ENCODE measurements around the gene FBXO44. TPM values are rescaled to one million over a fixed set of nuclear protein-coding genes. Genes with fewer than 3 reads are reported as not detected.

Gene FBXO44
- polyA plus RNA-seq, 3 donors = 1.5 to 17.8 (median 2.0) TPM

GRCh38 chr1:11682799-11683198 lies 28.1 kb downstream of the FBXO44 start:
- Histone ChIP-seq H3K4me2 (replicated peaks; ENCODE audit: extremely low read depth, low read length, poor library complexity, severe bottlenecking) (no peak overlapping the region), H4K20me1 (ENCODE audit: insufficient read depth, low read length) (no peaks in the 10 kb centered on the region), H3K9me3 (replicated peaks in 1 of 2; ENCODE audit: control insufficient read depth in 1 of 2, insufficient read depth in 1 of 2, low read length in 2 of 2) (no peaks in the 10 kb centered on the region), H3K27me3 (ENCODE audit: control insufficient read depth in 2 of 2, insufficient read depth in 2 of 2, low read length in 2 of 2) (peaks cover 0 to 8% of the 10 kb centered on the region in 2 donors), H2AFZ (ENCODE audit: insufficient read depth, low read depth, low read length, poor library complexity, severe bottlenecking) (no peak overlapping the region), H3K36me3 (replicated peaks in 1 of 2; ENCODE audit: control insufficient read depth in 1 of 2, insufficient read depth in 2 of 2, low read length in 2 of 2) (no peaks in the 10 kb centered on the region), H3K4me3 (replicated peaks in 1 of 3; ENCODE audit: low read depth in 2 of 3, low read length in 3 of 3) (no peak overlapping the region), H3K4me1 (ENCODE audit: control insufficient read depth in 1 of 2, insufficient read depth in 2 of 2, low read length in 2 of 2) (peaks cover 11 to 25% of the 10 kb centered on the region in 2 donors), H3K27ac (ENCODE audit: low read depth in 1 of 2, low read length in 2 of 2) (no peak overlapping the region), H3K79me2 (ENCODE audit: insufficient read depth, low read length) (peaks cover 6% of the 10 kb centered on the region), H3K9ac (ENCODE audit: insufficient read depth, low read length, poor library complexity, severe bottlenecking) (no peak overlapping the region)
- H3K27me3 Mint-ChIP-seq (ENCODE audit: low read depth in 3 of 3) = peaks cover 0 to 25% (median 11%) of the 10 kb centered on the region in 3 donors
- peaks cover 0 to 3% (median 0%) of the 10 kb centered on the region in 7 donors for H3K9me3 Mint-ChIP-seq
- 100% methylated on average over 1 of the region's 1 CpG for WGBS (ENCODE audit: insufficient coverage)
- H3K4me1 Mint-ChIP-seq = peaks cover 21% of the 10 kb centered on the region
- H3K27ac Mint-ChIP-seq = no peak overlapping the region
- no peak for TF ChIP-seq CTCF (IDR thresholded peaks at IDR 0.05)
- H3K36me3 Mint-ChIP-seq = peaks cover 4 to 7% of the 10 kb centered on the region in 2 donors
- H3K4me3 Mint-ChIP-seq = no peak overlapping the region
- intact Hi-C loops (cut with micrococcal nuclease) = no loop called here
- no peak for DNase-seq

GRCh38 chr1:11684070-11684469 lies 29.4 kb downstream of the FBXO44 start:
- peaks cover 0 to 3% (median 0%) of the 10 kb centered on the region in 7 donors for H3K9me3 Mint-ChIP-seq
- WGBS (ENCODE audit: insufficient coverage) = 100% methylated on average over 1 of the region's 7 CpGs
- peaks cover 0 to 3% of the 10 kb centered on the region in 2 donors for H3K36me3 Mint-ChIP-seq
- H3K4me3 Mint-ChIP-seq = no peak overlapping the region
- no peak for DNase-seq
- H3K27ac Mint-ChIP-seq = no peak overlapping the region
- intact Hi-C loops (cut with micrococcal nuclease) = no loop called here
- Histone ChIP-seq H3K4me3 (replicated peaks in 1 of 3; ENCODE audit: low read depth in 2 of 3, low read length in 3 of 3) (no peak overlapping the region), H4K20me1 (ENCODE audit: insufficient read depth, low read length) (no peaks in the 10 kb centered on the region), H3K36me3 (replicated peaks in 1 of 2; ENCODE audit: control insufficient read depth in 1 of 2, insufficient read depth in 2 of 2, low read length in 2 of 2) (no peaks in the 10 kb centered on the region), H3K4me2 (replicated peaks; ENCODE audit: extremely low read depth, low read length, poor library complexity, severe bottlenecking) (no peak overlapping the region), H3K4me1 (ENCODE audit: control insufficient read depth in 1 of 2, insufficient read depth in 2 of 2, low read length in 2 of 2) (peaks cover 11 to 25% of the 10 kb centered on the region in 2 donors), H3K9ac (ENCODE audit: insufficient read depth, low read length, poor library complexity, severe bottlenecking) (no peak overlapping the region), H3K27ac (ENCODE audit: low read depth in 1 of 2, low read length in 2 of 2) (no peak overlapping the region), H3K27me3 (ENCODE audit: control insufficient read depth in 2 of 2, insufficient read depth in 2 of 2, low read length in 2 of 2) (peaks cover 0 to 18% of the 10 kb centered on the region in 2 donors), H3K9me3 (replicated peaks in 1 of 2; ENCODE audit: control insufficient read depth in 1 of 2, insufficient read depth in 1 of 2, low read length in 2 of 2) (no peaks in the 10 kb centered on the region), H3K79me2 (ENCODE audit: insufficient read depth, low read length) (peaks cover 6% of the 10 kb centered on the region), H2AFZ (ENCODE audit: insufficient read depth, low read depth, low read length, poor library complexity, severe bottlenecking) (no peak overlapping the region)
- no peak for TF ChIP-seq CTCF (IDR thresholded peaks at IDR 0.05)
- H3K4me1 Mint-ChIP-seq = peaks cover 17% of the 10 kb centered on the region
- peaks cover 8 to 36% (median 22%) of the 10 kb centered on the region in 3 donors for H3K27me3 Mint-ChIP-seq (ENCODE audit: low read depth in 3 of 3)
